Lower leg skin (tissue), 4 donors: ENCODE data around the gene PRKCH. TPM values are rescaled to one million over a fixed set of nuclear protein-coding genes. Genes with fewer than 3 reads are reported as not detected.

Experiments
- DNase-seq, 2 donors: peaks; one replicate each; pipeline ENCODE4 v3.0.0-alpha.2; 2019; ENCODE audit warnings: low spot score in 2 of 2
- H3K4me3 ChIP-seq: fragments of 200-600 bp; sonication (generic); 2 replicates; pipeline ENCODE4 v1.5.1; 2017; ENCODE audit warnings: mild to moderate bottlenecking, low read depth; ENCODE audit not compliant: poor library complexity, severe bottlenecking
- POLR2A ChIP-seq, 2 donors: fragments of 450-650 bp; IDR thresholded peaks; one replicate each; pipeline ENCODE4 v1.6.1; 2016 to 2017; ENCODE audit warnings: antibody characterized with exemption in 2 of 2, mild to moderate bottlenecking in 1 of 2, moderate library complexity in 1 of 2
- WGBS, 2 donors: methylation state at CpG; one replicate each; pipeline ENCODE4 v1.1.5; 2018; 5-methylcytosine and 5-hydroxymethylcytosine counted together
- intact Hi-C: fragments of 100-400 bp; cut with DNase I; formaldehyde crosslinking; loops from one replicate; pipeline ENCODE4 v1.15.0; 2023; ENCODE audit warnings: low total_unique reads
- total RNA-seq, 4 donors: library from RNA; depleted of rRNA; stranded (reverse); fragments of >200 nt; gene quantifications; one replicate each; pipeline ENCODE4 v1.1.0, GENCODE V29; 2016
- TF ChIP-seq, protein P1 (sequence below), 3 donors: fragments of 450-650 bp; IDR thresholded peaks; one replicate each; pipeline ENCODE4 v1.5.1; 2016; ENCODE audit warnings: antibody characterized with exemption in 3 of 3, mild to moderate bottlenecking in 3 of 3, moderate library complexity in 2 of 3

PRKCH gene
- total RNA-seq, 4 donors from 2014 or later, result 57.3 to 103 (median 66.7) TPM

DNA sequence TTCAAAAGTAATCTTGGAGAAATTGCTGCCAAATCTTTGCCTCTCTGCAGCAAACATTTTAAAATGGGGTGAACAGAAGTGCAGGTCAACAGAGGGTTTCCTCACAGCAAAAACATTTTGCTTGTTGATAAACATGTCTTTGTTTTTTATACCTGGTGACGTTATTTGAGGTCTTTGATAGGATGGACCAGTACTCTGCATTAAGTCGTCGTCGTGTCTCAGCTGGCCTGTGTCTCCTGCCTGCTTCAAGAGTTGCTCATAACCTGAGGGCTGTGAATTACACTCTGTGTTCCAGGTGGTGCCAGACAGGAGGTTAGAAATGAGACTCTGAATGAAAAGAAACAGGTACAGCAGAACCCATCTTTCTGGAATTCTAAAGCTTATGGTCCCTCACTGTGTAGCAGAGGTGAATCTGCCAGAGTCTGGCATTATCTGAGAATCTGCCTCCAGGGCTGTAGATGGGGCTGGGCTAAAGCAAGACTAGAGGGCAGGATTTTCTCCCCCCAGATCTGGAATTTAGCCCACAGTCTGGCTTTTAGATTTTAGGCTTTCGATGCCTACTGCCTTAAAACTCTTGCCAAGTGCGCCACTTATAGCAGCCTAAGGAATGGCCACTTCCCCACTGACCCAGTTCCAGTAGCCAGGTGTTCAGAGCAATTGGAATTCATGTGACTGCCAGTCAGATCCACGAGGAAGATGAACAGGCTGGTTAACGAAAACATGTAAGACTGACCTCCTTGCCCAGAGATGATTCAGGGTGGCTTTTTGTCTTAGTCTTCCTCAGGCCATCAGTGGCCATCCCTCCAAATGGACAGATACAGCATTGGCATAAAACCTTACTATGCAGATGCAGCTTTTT is 161.2 kb downstream of the PRKCH start:
- intact Hi-C loops, result no loop called here
- WGBS, 2 donors, result 59 to 61% methylated on average over 8 of the region's 8 CpGs
- TF ChIP-seq POLR2A (IDR thresholded peaks at IDR 0.05), result no peak
- no peak for DNase-seq
- no peak overlapping the region for H3K4me3 ChIP-seq

DNA sequence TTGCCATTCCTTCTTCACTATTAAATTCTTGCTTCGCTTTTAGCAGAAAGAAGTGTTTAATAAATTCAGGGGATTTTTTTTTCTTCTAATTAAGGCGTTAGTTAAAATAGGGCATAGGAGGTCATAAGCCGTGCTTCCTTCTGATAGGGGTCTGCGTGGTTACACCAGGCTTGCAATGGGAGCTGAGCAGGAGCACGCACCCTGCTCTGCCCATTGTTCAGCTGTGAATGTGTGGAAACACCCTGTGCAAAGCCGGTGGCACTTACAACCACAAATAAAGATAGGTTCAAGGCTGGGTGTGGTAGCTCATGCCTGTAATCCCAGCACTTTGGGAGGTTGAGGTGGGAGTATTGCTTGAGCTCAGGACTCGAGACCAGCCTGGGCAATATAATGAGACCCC is 162.1 kb downstream of the PRKCH start:
- intact Hi-C loops, result no loop called here
- WGBS, 2 donors, result 96% methylated on average over 7 of the region's 7 CpGs

DNA sequence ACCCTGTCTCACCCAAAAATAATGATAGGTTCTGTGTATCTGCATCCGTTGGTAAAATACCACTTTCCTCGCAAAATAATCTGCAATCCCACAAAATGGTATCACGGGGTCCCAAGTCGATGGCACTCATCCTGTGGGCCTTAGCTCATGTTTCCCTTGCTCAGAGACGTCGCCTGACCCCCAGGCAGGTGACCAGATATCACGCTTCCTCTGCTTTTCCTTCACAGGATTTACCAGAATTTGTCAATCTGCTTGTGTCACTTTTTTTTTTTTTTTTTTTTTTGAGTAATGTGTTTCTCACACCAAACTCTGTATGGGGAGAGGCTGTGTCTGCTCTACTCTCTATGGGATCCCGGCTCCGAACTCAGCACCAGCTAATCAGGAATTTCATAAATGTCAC is 162.7 kb downstream of the PRKCH start:
- TF ChIP-seq, protein P1, sequence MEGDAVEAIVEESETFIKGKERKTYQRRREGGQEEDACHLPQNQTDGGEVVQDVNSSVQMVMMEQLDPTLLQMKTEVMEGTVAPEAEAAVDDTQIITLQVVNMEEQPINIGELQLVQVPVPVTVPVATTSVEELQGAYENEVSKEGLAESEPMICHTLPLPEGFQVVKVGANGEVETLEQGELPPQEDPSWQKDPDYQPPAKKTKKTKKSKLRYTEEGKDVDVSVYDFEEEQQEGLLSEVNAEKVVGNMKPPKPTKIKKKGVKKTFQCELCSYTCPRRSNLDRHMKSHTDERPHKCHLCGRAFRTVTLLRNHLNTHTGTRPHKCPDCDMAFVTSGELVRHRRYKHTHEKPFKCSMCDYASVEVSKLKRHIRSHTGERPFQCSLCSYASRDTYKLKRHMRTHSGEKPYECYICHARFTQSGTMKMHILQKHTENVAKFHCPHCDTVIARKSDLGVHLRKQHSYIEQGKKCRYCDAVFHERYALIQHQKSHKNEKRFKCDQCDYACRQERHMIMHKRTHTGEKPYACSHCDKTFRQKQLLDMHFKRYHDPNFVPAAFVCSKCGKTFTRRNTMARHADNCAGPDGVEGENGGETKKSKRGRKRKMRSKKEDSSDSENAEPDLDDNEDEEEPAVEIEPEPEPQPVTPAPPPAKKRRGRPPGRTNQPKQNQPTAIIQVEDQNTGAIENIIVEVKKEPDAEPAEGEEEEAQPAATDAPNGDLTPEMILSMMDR (IDR thresholded peaks at IDR 0.05), result no peak
- TF ChIP-seq POLR2A (IDR thresholded peaks at IDR 0.05), result no peak
- intact Hi-C loops, result no loop called here
- 93 to 99% methylated on average over 9 of the region's 9 CpGs for WGBS, 2 donors
- H3K4me3 ChIP-seq, result no peak overlapping the region
- DNase-seq, result no peak

More for the DNA sequence above, 162.1 kb downstream of the PRKCH start:
- DNase-seq, result no peak
- no peak overlapping the region for H3K4me3 ChIP-seq
- TF ChIP-seq, protein P1 (IDR thresholded peaks at IDR 0.05), result no peak
- TF ChIP-seq POLR2A (IDR thresholded peaks at IDR 0.05), result no peak

DNA sequence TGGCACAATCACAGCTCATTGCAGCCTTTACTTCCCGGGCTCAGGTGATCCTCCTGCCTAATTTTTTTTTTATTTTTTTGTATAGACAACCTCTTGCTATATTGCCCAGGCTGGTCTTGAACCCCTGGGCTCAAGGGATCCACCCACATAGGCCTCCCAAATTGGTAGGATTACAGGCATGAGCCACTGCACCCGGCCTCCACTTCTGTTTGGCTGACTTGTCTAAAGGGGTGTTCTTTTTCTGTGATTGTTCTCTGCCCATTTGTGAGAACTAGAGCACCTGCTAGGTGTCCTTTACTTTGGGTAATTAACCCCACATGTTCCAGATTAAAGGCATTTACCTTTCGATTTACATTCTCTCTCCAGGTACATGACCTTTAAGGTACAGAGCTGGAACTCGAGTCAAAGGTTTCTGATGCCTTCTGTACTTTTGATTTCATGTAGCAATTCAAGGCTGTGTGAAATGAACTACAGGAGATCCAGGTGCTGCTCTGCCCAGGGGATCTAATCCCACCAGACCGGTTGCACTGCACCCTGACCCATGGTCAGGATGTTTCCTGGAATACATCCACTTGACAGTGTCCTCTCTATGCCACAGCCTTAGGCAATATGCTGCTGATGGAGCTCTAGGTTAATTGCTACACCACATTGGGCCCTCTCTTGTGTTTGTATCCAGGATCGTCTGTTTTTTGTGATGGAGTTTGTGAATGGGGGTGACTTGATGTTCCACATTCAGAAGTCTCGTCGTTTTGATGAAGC is 163.6 kb downstream of the PRKCH start:
- TF ChIP-seq, protein P1 (IDR thresholded peaks at IDR 0.05), result no peak
- no peak for TF ChIP-seq POLR2A (IDR thresholded peaks at IDR 0.05)
- DNase-seq, result peak in 1 of 2 donors; percentile 72
- intact Hi-C loops, result no loop called here
- no peak overlapping the region for H3K4me3 ChIP-seq
- WGBS, 2 donors, result 89 to 92% methylated on average over 8 of the region's 8 CpGs

DNA sequence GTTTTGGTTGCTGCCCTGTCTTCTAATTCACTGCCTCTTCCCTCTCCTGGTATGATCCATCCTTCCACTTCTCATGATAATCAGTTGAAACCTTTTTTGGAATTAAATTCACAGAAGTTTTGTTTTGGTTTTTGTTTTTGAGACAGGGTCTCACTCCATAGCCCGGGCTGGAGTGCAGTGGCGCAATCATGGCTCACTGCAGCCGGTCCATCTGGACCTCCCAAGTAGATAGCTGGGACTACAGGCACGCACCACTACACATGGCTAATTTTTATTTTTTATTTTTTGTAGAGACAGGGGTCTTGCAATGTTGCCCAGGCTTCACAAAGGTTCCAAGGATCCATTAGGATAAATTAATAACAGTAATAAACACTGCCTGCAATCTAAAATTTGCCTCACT is 164.3 kb downstream of the PRKCH start:
- H3K4me3 ChIP-seq, result no peak overlapping the region
- TF ChIP-seq, protein P1 (IDR thresholded peaks at IDR 0.05), result no peak
- TF ChIP-seq POLR2A (IDR thresholded peaks at IDR 0.05), result no peak
- no peak for DNase-seq
- intact Hi-C loops, result no loop called here
- 75 to 91% methylated on average over 4 of the region's 4 CpGs for WGBS, 2 donors

DNA sequence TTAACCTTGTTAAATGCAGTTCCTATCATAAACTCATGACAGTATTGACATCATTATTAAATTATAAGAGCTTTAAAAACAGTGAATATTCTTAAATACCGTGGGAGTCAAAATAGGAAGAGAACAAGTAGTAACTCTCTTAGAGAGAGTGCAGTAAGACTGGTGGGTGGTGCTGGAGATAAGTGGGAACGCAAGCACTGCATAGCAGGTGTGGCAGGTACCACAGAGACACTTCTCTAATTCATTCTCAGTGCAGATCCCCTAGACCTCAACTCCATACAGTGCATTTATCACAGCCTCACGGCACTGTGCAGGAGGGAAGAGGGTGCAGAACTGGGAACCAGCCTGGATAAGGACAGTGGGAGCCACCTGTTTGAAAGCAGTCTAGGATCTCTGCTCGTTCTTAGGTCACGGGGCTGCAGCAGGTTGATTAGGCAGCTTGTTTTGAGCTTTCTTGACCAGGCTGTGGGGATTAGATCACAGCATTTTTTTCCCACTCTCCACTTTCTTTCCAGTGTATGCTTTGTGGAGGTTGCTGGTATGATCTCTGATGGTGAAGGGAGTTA is 165.6 kb downstream of the PRKCH start:
- intact Hi-C loops, result no loop called here
- no peak for TF ChIP-seq POLR2A (IDR thresholded peaks at IDR 0.05)
- WGBS, 2 donors, result 88 to 96% methylated on average over 5 of the region's 5 CpGs
- no peak for DNase-seq
- H3K4me3 ChIP-seq, result no peak overlapping the region
